ENCODE results near the gene PINLYP. TPM values are rescaled to one million over a fixed set of nuclear protein-coding genes. Genes with fewer than 3 reads are reported as not detected.

PINLYP gene
- total and polyA plus RNA-seq, 2 donors (not counting 3 experiments of a cell fraction or from before 2014, with no cell fraction given), result 5.5 TPM

- intact Hi-C loops (cut with micrococcal nuclease), result no loop called here
These were observed 14.2 kb upstream of the PINLYP start for GRCh38 chr19:43561139-43561970.

More at GRCh38 chr19:43561139-43561970, 14.2 kb upstream of the PINLYP start:
- Histone ChIP-seq H3K9me1 (replicated peaks; ENCODE audit: control insufficient read depth, extremely low read depth, insufficient read depth, low read length) (no peaks in the 10 kb centered on the region), H3K27ac (ENCODE audit: insufficient read depth, low read depth, low read length) (no peak overlapping the region), H3K4me2 (ENCODE audit: insufficient read depth, low read length) (no peak overlapping the region), H2AFZ (ENCODE audit: low read depth, low read length) (no peak overlapping the region), H3K79me2 (ENCODE audit: control insufficient read depth, insufficient read depth, low read length) (no peaks in the 10 kb centered on the region), H3K4me1 (ENCODE audit: control insufficient read depth, extremely low read depth, insufficient read depth, low read length) (no peaks in the 10 kb centered on the region), H3K9ac (replicated peaks; ENCODE audit: extremely low read depth, insufficient read depth, low read length) (no peak overlapping the region), H3K4me3 (replicated peaks in 1 of 3; ENCODE audit: insufficient read depth in 1 of 3, low read depth in 1 of 3, low read length in 3 of 3) (no peak overlapping the region), H3K27me3 (ENCODE audit: control insufficient read depth in 2 of 2, insufficient read depth in 2 of 2, low read length in 2 of 2) (no peaks in the 10 kb centered on the region), H4K20me1 (replicated peaks; ENCODE audit: control insufficient read depth, extremely low read depth, insufficient read depth, low read length) (no peaks in the 10 kb centered on the region), H3K9me3 (replicated peaks; ENCODE audit: control insufficient read depth, insufficient read depth, low read length) (no peaks in the 10 kb centered on the region), H3K36me3 (ENCODE audit: control insufficient read depth in 2 of 2, extremely low read depth in 1 of 2, insufficient read depth in 2 of 2, low read length in 2 of 2) (peaks cover 0 to 9% of the 10 kb centered on the region in 2 experiments)
- POLR2A ChIA-PET, result no interaction called here
- no TSS peak for BruUV-seq (replicated peaks)
- dilution Hi-C loops (cut with MboI; ENCODE audit: extremely low pct_ligation_motif_present, low sequenced_read_pairs), result no loop called here
- CTCF ChIA-PET, result interaction anchor here (1.4 to 2.9 kb wide), 2 partner anchors 24 to 34 kb away, joined by 3 to 11 read pairs; partner anchors contain the start of genes IRGQ and ZNF576
- FAIRE-seq, result no peak
- DNase-seq (ENCODE audit: low read depth, low spot score), result no peak
- no peak for TF ChIP-seq MAX (IDR thresholded peaks at IDR 0.05; ENCODE audit: insufficient read depth, insufficient read length)
- no peak for TF ChIP-seq EZH2 (IDR thresholded peaks at IDR 0.05; ENCODE audit: borderline replicate concordance, low read depth, low read length, severe bottlenecking)
- TF ChIP-seq JUN (IDR thresholded peaks at IDR 0.05; ENCODE audit: borderline replicate concordance, insufficient read depth, insufficient read length, low read depth), result no peak
- no peak for TF ChIP-seq GATA2 (IDR thresholded peaks at IDR 0.05; ENCODE audit: insufficient read depth, insufficient read length, low read depth, low read length)
- no peak for TF ChIP-seq FOS (IDR thresholded peaks at IDR 0.05; ENCODE audit: borderline replicate concordance, insufficient read depth, low read length)
- no peak for TF ChIP-seq POLR2A (IDR thresholded peaks at IDR 0.05; ENCODE audit: low read depth, low read length)
- TF ChIP-seq POLR2AphosphoS5 (IDR thresholded peaks at IDR 0.05; ENCODE audit: insufficient read depth, low read depth, low read length), result no peak
- no peak for TF ChIP-seq MYC (IDR thresholded peaks at IDR 0.05; ENCODE audit: low read depth, low read length)
- TF ChIP-seq, protein P1, sequence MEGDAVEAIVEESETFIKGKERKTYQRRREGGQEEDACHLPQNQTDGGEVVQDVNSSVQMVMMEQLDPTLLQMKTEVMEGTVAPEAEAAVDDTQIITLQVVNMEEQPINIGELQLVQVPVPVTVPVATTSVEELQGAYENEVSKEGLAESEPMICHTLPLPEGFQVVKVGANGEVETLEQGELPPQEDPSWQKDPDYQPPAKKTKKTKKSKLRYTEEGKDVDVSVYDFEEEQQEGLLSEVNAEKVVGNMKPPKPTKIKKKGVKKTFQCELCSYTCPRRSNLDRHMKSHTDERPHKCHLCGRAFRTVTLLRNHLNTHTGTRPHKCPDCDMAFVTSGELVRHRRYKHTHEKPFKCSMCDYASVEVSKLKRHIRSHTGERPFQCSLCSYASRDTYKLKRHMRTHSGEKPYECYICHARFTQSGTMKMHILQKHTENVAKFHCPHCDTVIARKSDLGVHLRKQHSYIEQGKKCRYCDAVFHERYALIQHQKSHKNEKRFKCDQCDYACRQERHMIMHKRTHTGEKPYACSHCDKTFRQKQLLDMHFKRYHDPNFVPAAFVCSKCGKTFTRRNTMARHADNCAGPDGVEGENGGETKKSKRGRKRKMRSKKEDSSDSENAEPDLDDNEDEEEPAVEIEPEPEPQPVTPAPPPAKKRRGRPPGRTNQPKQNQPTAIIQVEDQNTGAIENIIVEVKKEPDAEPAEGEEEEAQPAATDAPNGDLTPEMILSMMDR (IDR thresholded peaks at IDR 0.05; ENCODE audit: extremely low read depth in 1 of 2, insufficient read depth in 1 of 2, low read depth in 1 of 2, low read length in 2 of 2), result no peak

All from endothelial cell of umbilical vein (primary cell).